GM12878 (cell line): ENCODE results near the gene ZFP37. TPM values are rescaled to one million over a fixed set of nuclear protein-coding genes. Genes with fewer than 3 reads are reported as not detected.

Experiments
- ATAC-seq: fragments of 200-7000 bp; cut with Tn5 transposase; 3 replicates; pipeline ENCODE4 v1.9.1; 2020; ENCODE audit warnings: mild to moderate bottlenecking, moderate library complexity
- BruUV-seq: library from RNA; stranded (reverse); fragments of 400-500 nt; replicated peaks from 2 replicates; lab custom pipeline; 2021; lab: Mats Ljungman, UMichigan
- CTCF ChIA-PET: fragments of 300-600 bp; sonication (Branson Sonifier 250); formaldehyde crosslinking; extraction: SDS; loops from one replicate; lab custom pipeline; 2021; ENCODE audit warnings: inconsistent platforms; lab: Yijun Ruan, JAX
- POLR2A ChIA-PET: fragments of 350-600 bp; formaldehyde crosslinking; extraction: SDS; loops from one replicate; lab custom pipeline; 2021; ENCODE audit warnings: inconsistent platforms; lab: Charles Lee
- RAD21 ChIA-PET: fragments of 300-600 bp; sonication (Branson Sonifier 250); formaldehyde crosslinking; loops from one replicate; lab custom pipeline; 2023; ENCODE audit warnings: antibody characterized with exemption; ENCODE audit not compliant: unreplicated experiment; lab: Charles Lee
- SMC1A ChIA-PET: fragments of 300-600 bp; sonication (Branson Sonifier 250); formaldehyde crosslinking; loops from one replicate; lab custom pipeline; 2023; ENCODE audit not compliant: unreplicated experiment, uncharacterized antibody; lab: Charles Lee
- DNase-seq: peaks from one replicate; pipeline ENCODE4 v3.0.0-alpha.2; 2011; ENCODE audit warnings: low read depth, low spot score
- FAIRE-seq: peaks from 3 replicates; lab custom pipeline; 2011; peaks lifted over from hg19 to GRCh38; lab: Jason Lieb, UNC
- H2AFZ ChIP-seq: 2 replicates; pipeline ENCODE4 v1.6.0; 2011; ENCODE audit warnings: low read depth, low read length, control low read depth; ENCODE audit not compliant: control insufficient read depth
- H3K27ac ChIP-seq: 2 replicates; pipeline ENCODE4 v1.5.1; 2011; ENCODE audit warnings: control low read depth; ENCODE audit not compliant: control insufficient read depth, insufficient read depth
- H3K27me3 ChIP-seq, 2 experiments: replicated peaks in 1 of 2; 2 replicates each; pipeline versions ENCODE4 v1.6.0 to v1.6.1; 2011; ENCODE audit warnings: low read length in 1 of 2; ENCODE audit not compliant: control insufficient read depth in 2 of 2, insufficient read depth in 2 of 2
- H3K36me3 ChIP-seq, 2 experiments: 2 replicates each; pipeline ENCODE4 v1.5.1; 2011; ENCODE audit warnings: low read length in 1 of 2; ENCODE audit not compliant: control insufficient read depth in 2 of 2, insufficient read depth in 2 of 2
- H3K4me1 ChIP-seq: 2 replicates; pipeline ENCODE4 v1.6.1; 2011; ENCODE audit warnings: mild to moderate bottlenecking, low read length, moderate library complexity, mixed read lengths; ENCODE audit not compliant: control insufficient read depth, insufficient read depth
- H3K4me2 ChIP-seq: 2 replicates; pipeline ENCODE4 v1.6.0; 2011; ENCODE audit warnings: control low read depth; ENCODE audit not compliant: control insufficient read depth, insufficient read depth
- H3K4me3 ChIP-seq: fragments of 200-600 bp; sonication (generic); 2 replicates; pipeline ENCODE4 v1.5.1; 2016
- H3K79me2 ChIP-seq: 2 replicates; pipeline ENCODE4 v1.6.0; 2011; ENCODE audit warnings: low read length; ENCODE audit not compliant: control insufficient read depth, insufficient read depth
- H3K9ac ChIP-seq: 2 replicates; pipeline ENCODE4 v1.8.0; 2011; ENCODE audit warnings: low read length, control low read depth, mixed read lengths; ENCODE audit not compliant: control insufficient read depth, insufficient read depth
- H3K9me3 ChIP-seq: replicated peaks from 3 replicates; pipeline ENCODE4 v1.5.1; 2011; ENCODE audit warnings: mild to moderate bottlenecking, low read length; ENCODE audit not compliant: control insufficient read depth, insufficient read depth
- H4K20me1 ChIP-seq: 2 replicates; pipeline ENCODE4 v1.6.0; 2011; ENCODE audit not compliant: control insufficient read depth, insufficient read depth
- ASH2L ChIP-seq: fragments of 300-600, 200-600 bp; sonication (generic); IDR thresholded peaks from 2 replicates; pipeline ENCODE4 v1.6.1; 2017; ENCODE audit warnings: low read depth, mild to moderate bottlenecking, borderline replicate concordance
- BCL11A ChIP-seq: IDR thresholded peaks from 2 replicates; pipeline ENCODE4 v1.6.1; 2011; ENCODE audit warnings: low read depth, low read length
- CBX5 ChIP-seq: sonication (generic); IDR thresholded peaks from 2 replicates; pipeline ENCODE4 v1.6.1; 2016; ENCODE audit warnings: low read depth, moderate library complexity, mild to moderate bottlenecking, inconsistent platforms
- LARP7 ChIP-seq: fragments of 450-650 bp; IDR thresholded peaks from 2 replicates; pipeline ENCODE4 v1.6.1; 2017; ENCODE audit warnings: mild to moderate bottlenecking
- MAX ChIP-seq: IDR thresholded peaks from 2 replicates; pipeline ENCODE4 v1.6.1; 2012; ENCODE audit warnings: low read depth, low read length, improper control_type of control experiment
- MYC ChIP-seq: IDR thresholded peaks from 2 replicates; pipeline ENCODE4 v1.6.1; 2011; ENCODE audit warnings: mild to moderate bottlenecking, low read length, moderate library complexity, inconsistent platforms; ENCODE audit not compliant: insufficient read depth, insufficient replicate concordance, insufficient read length, severe bottlenecking
- RAD21 ChIP-seq: IDR thresholded peaks from 2 replicates; pipeline ENCODE4 v1.6.1; 2011; ENCODE audit warnings: mild to moderate bottlenecking, low read depth, low read length, moderate library complexity; ENCODE audit not compliant: insufficient read depth
- SMARCA5 ChIP-seq: fragments of 450-650 bp; IDR thresholded peaks from 2 replicates; pipeline ENCODE4 v1.6.1; 2017; ENCODE audit warnings: mild to moderate bottlenecking
- SPI1 ChIP-seq: IDR thresholded peaks from 2 replicates; pipeline ENCODE4 v1.6.1; 2011; ENCODE audit warnings: low read depth, mild to moderate bottlenecking, low read length, moderate library complexity, borderline replicate concordance; ENCODE audit not compliant: insufficient read depth
- SREBF2 ChIP-seq: IDR thresholded peaks from 2 replicates; pipeline ENCODE4 v1.6.1; 2012; ENCODE audit warnings: mild to moderate bottlenecking, low read length
- ZNF274 ChIP-seq: IDR thresholded peaks from one replicate; pipeline ENCODE4 v1.8.0; 2011; ENCODE audit not compliant: insufficient read length, insufficient read depth
- WGBS: methylation state at CpG from one replicate; pipeline ENCODE4 v1.1.6; 2016; ENCODE audit warnings: low lambda C conversion rate; ENCODE audit not compliant: insufficient replicate concordance, insufficient coverage; ENCODE audit errors: missing lambda C conversion rate; 5-methylcytosine and 5-hydroxymethylcytosine counted together
- in situ Hi-C: fragments of 300-500 bp; cut with MboI; formaldehyde crosslinking; loops from 9 replicates; pipeline ENCODE4 v1.14.3; 2018; ENCODE audit warnings: mixed read lengths
- intact Hi-C: fragments of 100-400 bp; cut with micrococcal nuclease; formaldehyde crosslinking; loops from one replicate; pipeline ENCODE4 v1.14.2; 2022; ENCODE audit not compliant: unreplicated experiment
- polyA plus RNA-seq, 11 experiments: library from polyadenylated mRNA; depleted of rRNA in 4 of 11; unstranded in 6 of 11; stranded (reverse) in 5 of 11; fragments of >200 nt; fragmentation: Nextera tagmentation in 4 of 11; fragmentation: Illumina TruSeq in 1 of 11; extraction: Ambion mirVana in 4 of 11; extraction: Trizol in 1 of 11; gene quantifications; 1 replicate in 1 of 11; 2 replicates in 10 of 11; pipeline versions ENCODE4 v1.2.1 to v1.2.3, GENCODE V29; 2011 to 2016; ENCODE audit warnings: inconsistent platforms in 2 of 11, missing spikeins in 2 of 11, low read depth in 1 of 11
- total RNA-seq, 4 experiments: library from RNA; depleted of rRNA in 3 of 4; stranded (reverse); fragments of >200 nt in 3 of 4; fragmentation: Illumina TruSeq in 1 of 4; extraction: Trizol in 1 of 4; gene quantifications; 2 replicates each; pipeline versions ENCODE4 v1.2.1 to v1.2.3, GENCODE V29; 2013 to 2021
- TF ChIP-seq, protein P1 (sequence below): fragments of 450-650 bp; IDR thresholded peaks from 2 replicates; pipeline ENCODE4 v1.6.1; 2017; ENCODE audit warnings: antibody characterized with exemption, mild to moderate bottlenecking, moderate library complexity
- TF ChIP-seq, protein P2 (sequence below): IDR thresholded peaks from 2 replicates; pipeline ENCODE4 v1.6.1; 2011; ENCODE audit warnings: low read depth, low read length, improper control_type of control experiment, borderline replicate concordance

Gene ZFP37
- total and polyA plus RNA-seq, 10 of the 15 experiments (the other 5 are each of a cell fraction or from before 2014, with no cell fraction given) = 0.47 to 1.7 (median 1.4) TPM; not detected in 1

DNA sequence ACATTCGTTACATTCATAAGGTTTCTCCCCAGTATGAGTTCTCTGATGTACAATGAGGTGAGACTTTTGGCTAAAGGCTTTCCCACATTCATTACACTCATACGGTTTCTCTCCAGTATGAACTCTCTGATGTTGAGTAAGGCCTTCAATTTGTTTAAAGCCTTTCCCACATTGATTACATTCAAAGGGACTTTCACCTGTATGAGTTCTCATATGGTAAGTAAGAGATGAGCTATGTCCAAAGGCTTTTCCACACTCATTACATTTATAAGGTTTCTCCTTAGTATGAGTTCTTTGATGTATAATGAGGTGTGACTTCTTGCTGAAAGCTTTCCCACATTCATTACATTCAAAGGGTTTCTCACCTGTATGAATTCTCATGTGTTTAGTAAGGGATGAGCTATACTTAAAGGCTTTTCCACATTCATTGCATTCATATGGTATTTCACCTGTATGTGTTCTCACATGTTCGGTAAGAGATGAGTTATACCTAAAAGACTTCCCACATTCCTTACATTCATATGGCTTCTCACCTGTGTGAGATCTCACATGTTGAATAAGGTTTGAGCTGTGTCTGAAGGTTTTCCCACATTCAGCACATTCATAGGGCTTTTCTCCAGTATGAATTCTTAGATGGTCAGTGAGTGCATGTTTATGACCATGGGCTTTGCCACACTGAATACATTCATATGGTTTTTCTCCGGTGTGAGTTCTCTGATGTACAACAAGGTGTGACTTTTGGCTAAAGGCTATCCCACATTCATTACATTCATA is 13.5 kb downstream of the ZFP37 start:
- Histone ChIP-seq H3K9ac (no peak overlapping the region), H3K4me2 (no peak overlapping the region), H4K20me1 (no peaks in the 10 kb centered on the region), H3K4me1 (no peaks in the 10 kb centered on the region), H3K79me2 (no peaks in the 10 kb centered on the region), H3K9me3 (peaks cover 20% of the 10 kb centered on the region), H3K4me3 (no peak overlapping the region), H3K36me3 (no peaks in the 10 kb centered on the region), H3K27me3 (no peaks in the 10 kb centered on the region), H3K27ac (no peak overlapping the region), H2AFZ (no peak overlapping the region)
- 49% methylated on average over 4 of the region's 4 CpGs for WGBS
- BruUV-seq = no TSS peak
- ChIA-PET POLR2A (no interaction called here), CTCF (interaction anchor here (1.0 kb wide), 1 partner anchor 198 kb away, joined by 3 read pairs; no protein-coding TSS in a partner anchor), RAD21 (no interaction called here), SMC1A (no interaction called here)
- intact Hi-C loops (no loop called here), in situ Hi-C loops (no loop called here)
- ATAC-seq (no peak), FAIRE-seq (no peak), DNase-seq (no peak)
- TF ChIP-seq LARP7 (no peak), CBX5 (peak; percentile 80), ZNF274 (peak; percentile 91), MYC (no peak), MAX (no peak)

DNA sequence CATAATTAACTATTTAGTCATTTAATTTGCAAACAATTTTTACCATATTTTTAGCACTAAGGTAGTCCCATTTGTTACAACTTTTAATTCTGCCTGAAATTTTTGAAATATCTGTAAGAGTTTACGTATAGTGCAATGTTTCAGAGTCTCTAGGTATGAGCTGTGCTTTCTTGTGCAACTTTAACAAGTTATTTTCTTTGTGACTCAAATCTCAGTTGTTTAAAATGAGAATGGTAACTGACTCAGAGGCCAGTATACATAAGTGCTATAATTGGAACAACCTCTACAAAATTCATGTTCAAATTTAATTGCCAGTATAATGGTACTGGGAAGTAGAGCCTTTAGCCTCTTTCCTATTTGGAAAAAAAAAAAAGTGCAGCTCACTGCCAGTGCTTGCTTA is 30.3 kb downstream of the ZFP37 start:
- Histone ChIP-seq H3K9ac (no peak overlapping the region), H3K4me1 (no peaks in the 10 kb centered on the region), H3K27ac (no peak overlapping the region), H3K27me3 (no peaks in the 10 kb centered on the region), H3K9me3 (no peaks in the 10 kb centered on the region; the same call in 1 of the 3 replicates), H3K79me2 (no peaks in the 10 kb centered on the region), H3K36me3 (no peaks in the 10 kb centered on the region), H3K4me2 (no peak overlapping the region), H4K20me1 (no peaks in the 10 kb centered on the region), H2AFZ (no peak overlapping the region), H3K4me3 (no peak overlapping the region)
- WGBS = 0% methylated on average over 1 of the region's 1 CpG
- ChIA-PET CTCF (no interaction called here), RAD21 (no interaction called here), SMC1A (no interaction called here), POLR2A (no interaction called here)
- BruUV-seq = no TSS peak
- TF ChIP-seq, protein P1, sequence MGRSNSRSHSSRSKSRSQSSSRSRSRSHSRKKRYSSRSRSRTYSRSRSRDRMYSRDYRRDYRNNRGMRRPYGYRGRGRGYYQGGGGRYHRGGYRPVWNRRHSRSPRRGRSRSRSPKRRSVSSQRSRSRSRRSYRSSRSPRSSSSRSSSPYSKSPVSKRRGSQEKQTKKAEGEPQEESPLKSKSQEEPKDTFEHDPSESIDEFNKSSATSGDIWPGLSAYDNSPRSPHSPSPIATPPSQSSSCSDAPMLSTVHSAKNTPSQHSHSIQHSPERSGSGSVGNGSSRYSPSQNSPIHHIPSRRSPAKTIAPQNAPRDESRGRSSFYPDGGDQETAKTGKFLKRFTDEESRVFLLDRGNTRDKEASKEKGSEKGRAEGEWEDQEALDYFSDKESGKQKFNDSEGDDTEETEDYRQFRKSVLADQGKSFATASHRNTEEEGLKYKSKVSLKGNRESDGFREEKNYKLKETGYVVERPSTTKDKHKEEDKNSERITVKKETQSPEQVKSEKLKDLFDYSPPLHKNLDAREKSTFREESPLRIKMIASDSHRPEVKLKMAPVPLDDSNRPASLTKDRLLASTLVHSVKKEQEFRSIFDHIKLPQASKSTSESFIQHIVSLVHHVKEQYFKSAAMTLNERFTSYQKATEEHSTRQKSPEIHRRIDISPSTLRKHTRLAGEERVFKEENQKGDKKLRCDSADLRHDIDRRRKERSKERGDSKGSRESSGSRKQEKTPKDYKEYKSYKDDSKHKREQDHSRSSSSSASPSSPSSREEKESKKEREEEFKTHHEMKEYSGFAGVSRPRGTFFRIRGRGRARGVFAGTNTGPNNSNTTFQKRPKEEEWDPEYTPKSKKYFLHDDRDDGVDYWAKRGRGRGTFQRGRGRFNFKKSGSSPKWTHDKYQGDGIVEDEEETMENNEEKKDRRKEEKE = no peak
- TF ChIP-seq SPI1 (no peak), ASH2L (no peak), SMARCA5 (no peak), RAD21 (no peak), BCL11A (no peak), SREBF2 (no peak)
- TF ChIP-seq, protein P2, sequence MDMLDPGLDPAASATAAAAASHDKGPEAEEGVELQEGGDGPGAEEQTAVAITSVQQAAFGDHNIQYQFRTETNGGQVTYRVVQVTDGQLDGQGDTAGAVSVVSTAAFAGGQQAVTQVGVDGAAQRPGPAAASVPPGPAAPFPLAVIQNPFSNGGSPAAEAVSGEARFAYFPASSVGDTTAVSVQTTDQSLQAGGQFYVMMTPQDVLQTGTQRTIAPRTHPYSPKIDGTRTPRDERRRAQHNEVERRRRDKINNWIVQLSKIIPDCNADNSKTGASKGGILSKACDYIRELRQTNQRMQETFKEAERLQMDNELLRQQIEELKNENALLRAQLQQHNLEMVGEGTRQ = no peak
- in situ Hi-C loops (no loop called here), intact Hi-C loops (no loop called here)
- FAIRE-seq (no peak), ATAC-seq (no peak), DNase-seq (no peak)
